Myocyte (in vitro differentiated cells): ENCODE results near the gene OR4S1. TPM values are rescaled to one million over a fixed set of nuclear protein-coding genes. Genes with fewer than 3 reads are reported as not detected.
"Not testable (repeated sequence)": the region's sequence is repeated elsewhere in the genome, so short reads cannot be mapped to it uniquely, and the experiment has no call there.

Source experiments
- DNase-seq: peaks from one replicate; pipeline ENCODE4 v3.0.0-alpha.2; 2012; ENCODE audit warnings: low read depth
- polyA plus RNA-seq: library from polyadenylated mRNA; unstranded; fragments of >200 nt; gene quantifications from one replicate; pipeline ENCODE4 v1.2.1, GENCODE V29; 2012; ENCODE audit warnings: missing spikeins
- total RNA-seq: library from RNA; depleted of rRNA; stranded (reverse); fragments of >200 nt; gene quantifications from 2 replicates; pipeline ENCODE4 v1.2.3, GENCODE V29; 2014

The OR4S1 gene, protein sequence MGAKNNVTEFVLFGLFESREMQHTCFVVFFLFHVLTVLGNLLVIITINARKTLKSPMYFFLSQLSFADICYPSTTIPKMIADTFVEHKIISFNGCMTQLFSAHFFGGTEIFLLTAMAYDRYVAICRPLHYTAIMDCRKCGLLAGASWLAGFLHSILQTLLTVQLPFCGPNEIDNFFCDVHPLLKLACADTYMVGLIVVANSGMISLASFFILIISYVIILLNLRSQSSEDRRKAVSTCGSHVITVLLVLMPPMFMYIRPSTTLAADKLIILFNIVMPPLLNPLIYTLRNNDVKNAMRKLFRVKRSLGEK
- not detected in 2 replicates for total RNA-seq
- not detected for polyA plus RNA-seq

DNA sequence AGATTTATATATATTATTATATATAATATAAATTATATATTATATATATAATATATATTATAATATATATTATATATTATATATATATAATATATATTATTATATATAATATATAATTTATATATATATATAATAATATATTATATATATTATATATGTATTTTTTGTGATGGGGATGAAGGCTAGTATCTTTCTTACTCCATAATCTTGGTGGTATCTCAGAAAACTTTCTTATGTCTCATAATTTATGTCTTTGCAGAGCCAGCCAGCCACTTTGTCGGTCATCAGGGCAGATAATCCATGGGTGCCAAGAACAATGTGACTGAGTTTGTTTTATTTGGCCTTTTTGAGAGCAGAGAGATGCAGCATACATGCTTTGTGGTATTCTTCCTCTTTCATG, at the start of gene OR4S1:
Gene OR4S1, plus strand, starts transcription at position 301 of the 400 bp plus-strand sequence. Its CDS starts 0 bp downstream, at position 301.
- no peak for DNase-seq

DNA sequence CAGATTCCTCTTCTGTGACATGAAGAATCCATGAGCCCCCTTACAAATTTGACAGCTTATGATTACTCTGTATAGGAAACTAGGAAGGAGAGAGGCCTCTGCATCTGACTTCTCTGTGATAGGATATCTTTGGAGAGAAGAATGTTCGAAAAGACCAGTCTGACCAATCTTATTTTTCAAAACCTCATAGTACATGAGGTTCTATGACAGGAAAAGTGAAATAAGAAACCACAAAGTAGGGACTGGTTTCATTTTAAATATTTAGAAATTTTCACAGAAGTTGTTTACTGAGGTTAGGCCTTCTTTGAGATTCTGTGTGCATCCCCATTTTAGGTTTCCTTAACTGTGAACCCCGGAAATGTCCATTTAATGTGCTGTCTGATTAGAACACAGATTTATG, 44.4 kb upstream of the OR4S1 start:
- DNase-seq = no peak

DNA sequence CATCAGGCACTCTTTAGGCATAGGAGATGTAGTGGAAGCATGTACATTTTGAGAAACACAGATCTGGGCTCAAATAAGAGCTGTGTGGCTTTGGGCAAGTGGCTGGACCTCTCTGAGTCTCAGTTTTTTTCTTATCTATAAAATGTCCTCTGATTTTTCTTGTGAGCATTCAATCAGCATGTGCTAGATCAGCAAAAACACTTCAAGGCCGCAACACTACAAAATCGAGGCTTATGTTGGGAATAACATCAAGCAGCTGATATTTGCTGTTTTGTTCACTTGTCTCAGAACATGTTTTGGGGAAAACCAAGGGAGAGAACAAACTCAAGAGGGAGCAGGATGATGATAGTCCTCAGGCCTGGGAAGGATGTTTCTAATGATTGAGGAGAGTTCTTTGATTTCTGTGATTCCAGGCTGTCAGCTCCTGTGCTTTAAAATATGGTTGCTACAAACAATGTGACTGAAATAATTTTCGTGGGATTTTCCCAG, 42.6 kb upstream of the OR4S1 start, which contains the start of gene OR4X1:
Gene OR4X1, plus strand, starts transcription at position 439 of the 489 bp plus-strand sequence. Its CDS starts 0 bp downstream, at position 439.
- DNase-seq = no peak

DNA sequence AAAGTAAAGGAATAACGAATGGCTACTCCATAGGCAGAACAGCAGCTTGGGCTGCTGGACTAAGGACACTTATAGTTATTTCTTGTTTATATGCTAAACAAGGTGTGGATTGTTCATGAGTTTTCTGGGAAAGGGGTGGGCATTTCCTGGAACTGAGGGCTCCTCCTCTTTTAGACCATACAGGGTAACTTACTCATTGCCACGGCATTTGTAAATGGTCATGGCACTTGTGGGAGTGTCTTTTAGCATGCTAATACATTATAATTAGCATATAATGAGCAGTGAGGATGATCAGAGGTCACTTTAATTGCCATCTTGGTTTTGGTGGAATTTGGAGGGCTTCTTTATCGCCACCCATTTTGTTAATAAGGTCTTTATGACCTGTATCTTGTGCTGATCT, 35.4 kb upstream of the OR4S1 start:
- no peak for DNase-seq

DNA sequence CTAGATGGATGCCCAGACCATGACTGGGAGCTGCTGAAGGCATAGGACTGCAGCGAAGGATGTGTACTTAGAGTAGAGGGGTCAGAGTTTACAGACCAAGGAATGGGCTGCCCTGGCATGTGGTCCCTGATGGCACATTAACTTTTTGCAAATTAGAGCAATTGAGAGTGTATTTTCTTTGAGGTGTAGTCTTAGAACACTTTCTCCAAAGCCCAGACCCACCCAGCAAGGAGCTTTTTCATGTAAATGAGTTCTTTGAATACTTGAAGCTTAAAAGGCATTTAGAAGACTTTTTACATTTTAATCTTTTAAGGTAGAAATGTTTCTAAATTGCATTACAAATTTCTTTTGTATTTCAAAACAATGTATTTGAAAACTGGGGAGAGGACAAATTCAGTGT, 33.4 kb upstream of the OR4S1 start:
- no peak for DNase-seq

DNA sequence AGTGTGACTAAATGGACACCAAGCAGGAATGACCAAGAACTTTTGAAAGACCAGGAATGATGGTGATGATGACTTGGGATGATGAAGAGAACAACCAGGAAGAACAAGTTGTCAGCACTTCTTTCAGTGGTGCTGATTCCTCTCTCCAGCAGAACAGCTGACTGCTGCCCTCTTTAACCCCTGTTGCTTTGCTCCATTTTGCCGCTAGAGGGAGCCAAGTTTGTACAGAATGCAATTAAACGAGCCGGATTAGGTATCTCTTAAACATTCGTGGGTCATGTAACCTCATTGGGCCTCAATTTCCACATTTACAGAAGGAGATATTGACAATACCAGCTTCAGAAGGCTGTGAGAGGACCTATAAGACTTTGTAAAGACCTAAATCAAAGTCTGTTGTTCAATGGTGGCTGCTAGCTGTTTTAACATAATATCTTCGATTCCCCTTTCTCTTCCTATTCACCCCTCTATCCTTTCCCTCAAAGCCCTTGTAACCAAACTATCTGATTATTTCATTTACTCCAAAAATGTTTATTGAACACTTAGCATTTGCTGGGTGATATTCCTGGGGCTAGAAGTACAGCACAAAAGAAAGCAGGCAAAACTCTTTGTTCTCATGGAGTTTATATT, 1.9 kb downstream of the OR4S1 start:
- peak; percentile 65 for DNase-seq

DNA sequence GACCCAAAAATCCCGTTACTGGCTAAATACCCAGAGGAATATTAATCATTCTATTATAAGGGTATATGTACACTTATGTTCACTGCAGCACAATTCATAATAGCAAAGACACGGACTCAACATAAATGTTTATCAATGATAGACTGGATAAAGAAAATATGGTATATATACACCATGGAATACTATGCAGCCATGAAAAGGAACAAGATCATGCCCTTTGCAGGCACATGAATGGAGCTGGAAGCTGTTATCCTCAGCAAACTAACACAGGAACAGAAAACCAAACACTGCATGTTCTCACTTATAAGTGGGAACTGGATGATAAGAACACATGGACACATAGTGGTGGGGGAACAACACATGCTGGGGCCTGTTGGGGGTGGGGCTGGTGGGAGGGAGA, 7.6 kb downstream of the OR4S1 start:
- DNase-seq = not testable (repeated sequence)

DNA sequence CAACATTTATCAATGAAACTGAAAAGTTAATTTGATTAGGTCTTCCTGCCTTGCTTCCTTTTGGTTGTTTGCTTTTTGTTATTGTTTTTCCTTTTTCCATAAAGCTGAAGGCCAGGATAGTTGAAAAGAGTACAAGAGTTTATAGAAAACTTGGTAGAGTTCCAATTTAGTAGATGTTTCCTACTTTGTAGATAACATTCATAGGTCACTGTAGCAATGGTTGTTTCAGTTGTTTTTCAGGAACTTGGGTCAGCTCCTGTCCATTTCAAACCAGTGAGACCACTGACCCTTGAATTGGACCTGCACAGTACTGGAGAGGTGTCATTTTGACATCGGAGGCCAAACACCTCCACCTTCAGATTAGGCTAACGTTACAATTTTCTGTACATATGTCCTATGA, 13.8 kb downstream of the OR4S1 start:
- DNase-seq = not testable (repeated sequence)

DNA sequence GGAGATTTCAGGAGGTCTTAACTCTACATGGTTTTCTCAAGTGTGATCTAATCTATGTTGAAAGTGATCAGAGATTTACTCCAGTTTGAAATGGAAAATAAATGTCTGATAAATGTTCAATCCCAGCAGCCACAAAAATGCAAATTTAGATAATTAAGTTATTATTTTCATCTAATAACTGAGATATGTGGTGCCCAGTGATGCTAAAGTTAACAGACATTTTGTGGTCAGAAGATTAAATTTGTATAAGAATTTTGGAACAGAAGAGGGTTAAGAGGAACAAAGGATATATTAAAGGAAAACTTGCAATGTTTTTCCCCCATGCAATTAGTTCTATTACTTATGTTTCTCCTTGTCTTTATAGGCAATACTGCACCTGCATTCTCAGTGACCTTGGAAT, 18.6 kb downstream of the OR4S1 start, which contains the start of gene OR4C3:
Gene OR4C3, plus strand, starts transcription at position 301 of the 400 bp plus-strand sequence. CDS start 102 bp downstream, outside the sequence.
- DNase-seq = not testable (repeated sequence)

DNA sequence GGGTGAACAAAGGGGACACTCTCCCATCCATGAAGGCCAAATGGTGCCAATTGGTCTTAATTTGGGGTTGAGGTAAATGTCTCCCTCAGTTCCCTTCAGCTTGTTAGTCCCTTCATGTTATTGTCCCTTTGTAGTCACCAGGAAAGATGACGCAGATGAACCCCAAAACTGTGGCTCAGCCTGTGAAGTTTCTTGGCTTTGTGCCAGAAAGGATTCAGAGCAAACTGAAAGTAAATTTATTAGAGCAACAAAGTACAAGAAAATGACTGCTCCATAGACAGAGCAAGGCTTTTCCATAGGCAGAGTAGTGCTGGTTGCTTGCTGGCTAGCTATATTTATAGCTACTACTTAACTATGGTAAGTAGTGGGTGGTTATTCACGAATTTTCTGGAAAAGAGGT, 35.4 kb downstream of the OR4S1 start:
- no peak for DNase-seq

DNA sequence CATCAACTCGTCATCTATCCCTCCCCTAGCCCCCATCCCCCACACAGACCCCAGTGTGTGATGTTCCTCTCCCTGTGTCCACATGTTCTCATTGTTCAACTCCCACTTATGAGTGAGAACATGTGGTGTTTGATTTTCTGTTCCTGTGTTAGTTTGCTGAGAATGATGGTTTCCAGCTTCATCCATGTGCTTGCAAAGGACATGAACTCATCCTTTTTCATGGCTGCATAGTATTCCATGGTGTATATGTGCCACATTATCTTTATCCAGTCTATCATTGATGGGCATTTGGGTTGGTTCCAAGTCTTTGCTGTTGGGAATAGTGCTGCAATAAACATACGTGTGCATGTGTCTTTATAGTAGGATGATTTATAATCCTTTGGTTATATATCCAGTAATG, 36.5 kb downstream of the OR4S1 start:
- DNase-seq = not testable (repeated sequence)

DNA sequence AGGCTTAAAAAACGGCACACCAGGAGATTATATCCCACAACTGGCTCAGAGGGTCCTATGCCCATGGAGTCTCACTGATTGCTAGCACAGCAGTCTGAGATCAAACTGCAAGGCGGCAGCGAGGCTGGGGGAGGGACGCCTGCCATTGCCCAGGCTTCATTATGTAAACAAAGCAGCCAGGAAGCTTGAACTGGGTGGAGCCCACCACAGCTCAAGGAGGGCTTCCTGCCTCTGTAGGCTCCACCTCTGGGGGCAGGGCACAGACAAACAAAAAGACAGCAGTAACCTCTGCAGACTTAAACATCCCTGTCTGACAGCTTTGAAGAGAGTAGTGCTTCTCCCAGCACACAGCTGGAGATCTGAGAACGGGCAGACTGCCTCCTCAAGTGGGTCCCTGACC, 40.3 kb downstream of the OR4S1 start:
- DNase-seq = not testable (repeated sequence)

DNA sequence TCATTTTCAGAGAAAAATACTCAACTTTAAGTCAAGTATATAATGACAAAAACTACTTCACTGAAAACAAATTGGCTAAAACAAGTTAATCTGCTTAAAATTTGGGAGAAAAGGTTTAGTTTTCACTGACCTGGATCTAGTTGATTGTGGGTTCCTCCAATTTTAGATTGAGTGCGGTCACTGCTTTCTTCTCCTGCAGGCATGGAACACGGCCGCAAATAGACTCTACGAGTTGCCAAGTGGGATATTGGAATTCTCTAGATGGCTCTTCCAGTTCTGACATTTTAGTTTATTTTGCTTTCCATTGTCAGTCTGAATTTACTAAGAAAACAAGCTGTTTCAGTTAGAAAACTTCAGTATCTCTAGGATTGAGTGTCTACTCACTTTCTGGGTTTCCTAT, 48.0 kb downstream of the OR4S1 start:
- no peak for DNase-seq

DNA sequence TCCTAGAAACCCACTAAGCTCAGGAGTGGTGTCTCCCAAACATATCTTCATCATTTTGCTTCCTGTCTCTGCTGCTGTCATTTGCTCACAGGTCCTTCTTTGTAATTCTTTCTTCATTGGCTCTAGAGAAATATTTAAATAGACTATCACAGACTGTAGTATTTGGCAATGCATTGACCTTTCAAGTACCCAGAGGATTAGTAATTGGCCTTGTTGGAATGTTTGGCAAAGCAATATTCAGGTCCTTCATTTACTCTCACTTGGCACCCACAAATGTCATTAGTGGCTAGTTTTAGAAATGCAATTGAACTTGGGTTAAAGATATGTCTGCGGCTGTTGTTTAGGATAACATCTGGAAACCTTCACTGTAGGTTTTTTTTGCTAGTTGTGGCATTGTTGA, 48.7 kb downstream of the OR4S1 start:
- DNase-seq = no peak

Other genes with a start within 250 kb of the OR4S1 start
- gene OR4B1, start 89.4 kb upstream of the OR4S1 start, total RNA-seq = not detected in 2 replicates
- not detected in 2 replicates for gene OR4X2, start 61.1 kb upstream of the OR4S1 start, total RNA-seq
- gene OR4X1, start 42.4 kb upstream of the OR4S1 start, total RNA-seq = not detected in 2 replicates
- not detected in 2 replicates for gene OR4C3, start 18.7 kb downstream of the OR4S1 start, total RNA-seq
- not detected in 2 replicates for gene OR4C5, start 60.2 kb downstream of the OR4S1 start, total RNA-seq
- not detected in 2 replicates for gene OR4A47, start 182.6 kb downstream of the OR4S1 start, total RNA-seq